Activated CD4-positive, CD25-positive, alpha-beta regulatory T cell treated with anti-CD3 and anti-CD28 coated beads, Interleukin-2, amount 50 U/mL, for 16 hours (primary cell): ENCODE measurements around the gene BCAS4.
"Not testable (repeated sequence)": the region's sequence is repeated elsewhere in the genome, so short reads cannot be mapped to it uniquely, and the experiment has no call there.

Experiments
- DNase-seq: peaks from one replicate; pipeline ENCODE4 v3.0.0-alpha.2; 2020; ENCODE audit warnings: low read depth, low spot score

The BCAS4 gene

DNA sequence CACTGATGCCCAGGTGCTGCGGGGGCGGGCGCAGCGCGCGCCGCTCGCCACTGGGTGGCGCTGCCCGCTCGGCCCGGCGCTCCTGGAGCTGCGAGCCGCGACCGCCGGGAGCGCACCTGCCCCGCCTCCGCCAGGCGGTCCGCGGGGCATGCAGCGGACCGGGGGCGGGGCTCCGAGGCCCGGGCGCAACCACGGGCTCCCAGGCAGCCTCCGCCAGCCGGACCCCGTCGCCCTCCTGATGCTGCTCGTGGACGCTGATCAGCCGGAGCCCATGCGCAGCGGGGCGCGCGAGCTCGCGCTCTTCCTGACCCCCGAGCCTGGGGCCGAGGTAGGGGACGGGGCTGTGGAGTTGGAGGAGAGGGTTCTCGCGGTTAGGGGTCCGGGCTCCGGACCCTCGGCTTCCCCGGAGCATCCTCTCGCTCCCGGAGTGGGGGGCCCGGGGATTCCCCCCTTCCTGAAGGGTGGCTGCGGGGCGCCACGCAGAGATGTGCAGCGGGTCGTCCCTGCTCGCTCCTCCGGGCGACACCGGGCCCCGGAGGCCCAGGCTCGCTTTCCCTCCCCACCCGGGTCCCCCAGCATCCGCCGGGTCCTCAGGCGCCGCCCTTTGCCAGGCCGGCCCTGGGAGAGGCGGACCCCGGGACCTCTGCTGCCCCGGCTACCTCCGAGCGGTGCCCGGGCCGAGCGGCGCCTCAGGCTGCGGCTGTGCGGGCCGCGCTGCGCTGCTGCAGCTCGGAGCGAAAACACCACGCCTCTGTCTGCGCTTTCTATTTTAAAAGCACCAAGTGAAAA lies at the start of gene BCAS4:
TSS of gene BCAS4 (plus strand) at position 216 of the 789 bp plus-strand sequence. CDS start at position 239, 23 bp downstream.
- DNase-seq: peak; percentile 66

- no peak for DNase-seq
Measured at GRCh38 chr20:50745634-50746137, 49.2 kb upstream of the BCAS4 start.

DNA sequence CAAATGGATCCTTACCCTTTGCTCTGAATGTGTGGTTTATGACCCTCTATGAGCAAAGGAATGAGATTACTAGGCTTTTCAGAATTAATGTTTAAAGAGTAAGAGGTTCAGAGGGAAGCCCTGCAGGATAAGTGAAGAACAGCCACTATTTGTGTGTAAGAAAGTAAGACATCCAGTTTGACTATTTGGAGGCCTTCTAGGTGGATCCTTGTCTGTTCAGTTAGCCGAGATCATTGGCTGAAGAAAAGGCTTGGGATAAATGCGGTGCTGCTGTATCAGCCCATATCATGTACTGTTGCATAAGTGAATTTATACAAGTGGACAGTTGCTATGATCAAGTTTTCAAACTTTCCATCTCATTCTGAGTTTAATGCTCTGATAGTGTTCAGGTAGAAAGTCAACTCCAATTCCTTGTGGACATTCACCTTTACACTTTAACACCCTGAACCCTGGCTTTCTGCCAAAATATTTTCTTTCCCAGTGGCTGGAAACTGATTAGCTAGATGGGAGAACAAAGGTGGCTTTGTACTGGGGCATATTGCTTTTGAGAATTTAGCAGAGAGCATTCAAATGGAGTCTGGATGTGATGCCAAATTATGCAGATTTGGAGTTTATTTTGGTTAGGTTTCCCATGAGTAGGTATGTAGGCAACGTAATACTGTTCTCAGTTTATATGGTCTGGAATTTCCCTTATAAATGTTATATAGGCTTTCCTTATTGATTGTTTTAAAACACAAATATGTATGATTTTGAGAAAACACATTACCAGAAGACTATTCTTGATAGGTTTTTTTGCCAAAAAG lies 48.5 kb upstream of the BCAS4 start:
- no peak for DNase-seq

DNA sequence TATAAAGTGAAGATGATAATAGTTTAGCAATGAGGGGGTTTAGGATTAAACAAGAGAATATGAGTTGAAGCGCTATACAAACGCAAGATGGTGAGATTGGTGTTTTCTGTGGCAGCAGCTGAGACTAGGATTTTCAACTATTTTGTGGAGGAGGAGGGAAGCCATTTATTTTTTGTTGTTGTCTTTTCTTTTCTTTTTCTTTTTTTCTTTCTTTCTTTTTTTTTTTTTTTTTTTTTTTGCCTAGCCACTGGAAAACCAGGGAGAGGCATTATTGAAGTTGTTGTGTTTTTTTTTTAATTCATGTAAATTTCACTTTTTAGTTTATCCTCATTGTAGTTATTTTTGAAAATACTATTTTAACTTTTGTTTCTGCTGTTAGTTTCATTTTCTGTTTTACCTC lies 47.6 kb upstream of the BCAS4 start:
- no peak for DNase-seq

GRCh38 chr20:50750145-50750671 lies 44.7 kb upstream of the BCAS4 start:
- no peak for DNase-seq

GRCh38 chr20:50753152-50753551 lies 41.7 kb upstream of the BCAS4 start:
- no peak for DNase-seq

- DNase-seq: no peak
Measured at GRCh38 chr20:50754420-50754819, 40.4 kb upstream of the BCAS4 start.

DNA sequence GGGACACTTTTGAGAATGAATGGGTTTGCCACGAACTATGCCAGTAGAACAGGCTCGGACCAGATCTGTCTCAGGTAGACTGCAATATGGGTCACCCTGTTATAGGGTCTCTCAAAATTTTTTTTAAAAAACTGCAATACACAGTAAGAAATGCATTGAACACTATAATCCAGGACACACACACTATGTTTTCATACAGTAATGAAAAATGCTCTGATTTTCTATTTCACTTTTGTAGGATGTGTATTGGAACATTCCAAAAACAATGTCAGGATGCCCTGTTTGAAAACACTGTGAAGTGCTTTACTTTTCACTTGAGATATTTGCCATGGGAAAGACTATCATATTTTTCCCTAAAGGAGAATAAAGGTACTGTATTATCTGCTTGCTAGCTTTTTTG lies 38.4 kb upstream of the BCAS4 start:
- no peak for DNase-seq

- DNase-seq: no peak
Measured at GRCh38 chr20:50758469-50758868, 36.4 kb upstream of the BCAS4 start.

- DNase-seq: no peak
Measured at GRCh38 chr20:50758992-50759391, 35.9 kb upstream of the BCAS4 start.

DNA sequence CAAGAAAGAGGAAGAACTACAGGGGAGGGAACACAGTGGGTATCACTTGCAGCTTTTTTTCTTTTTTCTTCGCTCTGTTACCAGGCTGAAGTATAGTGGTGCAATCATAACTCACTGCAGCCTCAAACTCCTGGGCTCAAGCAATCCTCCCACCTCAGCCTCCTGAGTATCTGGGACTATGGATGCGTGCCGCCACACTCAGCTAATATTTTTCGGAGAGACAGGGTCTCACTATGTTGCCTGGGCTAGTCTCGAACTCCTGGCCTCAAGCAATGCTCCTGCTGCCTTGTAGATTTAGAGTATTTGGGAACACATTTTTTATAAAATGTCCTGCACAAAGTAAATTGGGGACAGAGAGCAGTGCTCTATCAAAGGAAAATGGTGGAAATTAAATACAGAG lies 35.2 kb upstream of the BCAS4 start:
- no peak for DNase-seq

- no peak for DNase-seq
Measured at GRCh38 chr20:50762045-50762422, 32.8 kb upstream of the BCAS4 start.

DNA sequence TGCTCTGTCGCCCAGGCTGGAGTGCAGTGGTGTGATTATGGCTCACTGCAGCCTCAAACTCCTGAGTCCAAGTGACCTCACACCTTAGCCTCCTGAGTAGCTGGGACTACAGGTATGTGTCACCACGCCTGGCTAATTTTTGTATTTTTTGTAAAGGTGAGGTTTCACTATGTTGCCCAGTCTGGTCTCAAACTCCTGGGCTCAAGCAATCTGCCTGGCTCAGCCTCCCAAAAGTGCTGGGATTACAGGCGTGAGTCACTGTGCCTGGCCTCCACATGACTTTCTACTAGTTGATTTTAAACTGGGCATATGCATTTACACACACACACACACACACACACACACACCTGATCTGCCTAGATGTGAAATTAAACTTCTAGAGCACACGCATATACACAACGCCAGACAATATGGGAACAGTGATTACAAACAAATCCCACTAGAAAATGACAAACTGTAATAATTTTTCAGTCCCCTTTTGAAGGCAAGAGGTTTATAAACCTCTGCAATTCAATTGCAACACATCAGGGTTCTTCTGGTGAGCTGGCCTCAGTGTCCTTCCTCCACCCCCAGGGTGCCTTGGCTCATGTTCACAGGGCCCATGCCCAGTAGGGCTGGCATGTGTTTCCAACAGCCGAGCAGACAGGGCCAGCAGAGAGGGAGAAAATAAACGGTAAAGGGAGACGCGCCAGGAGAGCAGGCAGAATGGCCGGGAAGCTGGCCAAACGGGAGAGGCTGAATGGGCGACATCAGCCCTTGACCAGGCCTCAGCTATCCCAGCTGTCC lies 32.2 kb upstream of the BCAS4 start:
- DNase-seq: no peak

GRCh38 chr20:50763550-50764458 lies 31.1 kb upstream of the BCAS4 start:
- not testable (repeated sequence) for DNase-seq

GRCh38 chr20:50765251-50765650 lies 29.6 kb upstream of the BCAS4 start:
- not testable (repeated sequence) for DNase-seq

GRCh38 chr20:50765674-50766073 lies 29.2 kb upstream of the BCAS4 start:
- no peak for DNase-seq

- not testable (repeated sequence) for DNase-seq
Measured at GRCh38 chr20:50766955-50767809, 27.7 kb upstream of the BCAS4 start.

GRCh38 chr20:50768991-50769390 lies 25.9 kb upstream of the BCAS4 start:
- not testable (repeated sequence) for DNase-seq

- DNase-seq: not testable (repeated sequence)
Measured at GRCh38 chr20:50769551-50770085, 25.2 kb upstream of the BCAS4 start.
